K562 (cell line): ENCODE results near the gene NPEPPS.

ENCODE experiments used
- BRD4 ChIP-seq: fragments of 200-600 bp; sonication (generic); IDR thresholded peaks from 2 replicates; pipeline ENCODE4 v1.6.1; 2017; ENCODE audit warnings: inconsistent platforms
- CC2D1A ChIP-seq: fragments of 450-650 bp; IDR thresholded peaks from 2 replicates; pipeline ENCODE4 v1.6.1; 2017; ENCODE audit warnings: mild to moderate bottlenecking
- ETV1 ChIP-seq: fragments of 450-650 bp; conservative IDR thresholded peaks from 2 replicates; pipeline ENCODE4 v1.6.1; 2016; ENCODE audit warnings: missing genetic modification characterization, control low read depth, low read depth, missing compliant biosample characterization
- MAFG ChIP-seq: fragments of 450-650 bp; conservative IDR thresholded peaks from 2 replicates; pipeline ENCODE4 v1.6.1; 2016; ENCODE audit warnings: missing genetic modification characterization, missing compliant biosample characterization
- NFYB ChIP-seq: IDR thresholded peaks from 2 replicates; pipeline ENCODE4 v1.6.1; 2011; ENCODE audit warnings: mild to moderate bottlenecking, moderate library complexity; ENCODE audit not compliant: insufficient read length; ENCODE audit errors: extremely low read depth
- PHF20 ChIP-seq: fragments of 450-650 bp; IDR thresholded peaks from 2 replicates; pipeline ENCODE4 v1.6.1; 2018; ENCODE audit not compliant: partially characterized antibody
- PRMT5 ChIP-seq: sonication (generic); formaldehyde crosslinking; IDR thresholded peaks from 2 replicates; pipeline ENCODE4 v1.5.0; 2020; ENCODE audit warnings: missing genetic modification reagents
- RAD21 ChIP-seq, 2 experiments: fragments of 250-450 bp in 1 of 2; fragments of 450-650 bp in 1 of 2; sonication (Bioruptor Pico) in 1 of 2; formaldehyde crosslinking in 1 of 2; IDR thresholded peaks in 1 of 2; conservative IDR thresholded peaks in 1 of 2; 2 replicates each; pipeline versions ENCODE4 v1.4.0 to v1.8.0; 2020 to 2022; ENCODE audit warnings: mild to moderate bottlenecking in 2 of 2, moderate library complexity in 1 of 2
- RBM25 ChIP-seq: fragments of 200-400 bp; formaldehyde crosslinking; IDR thresholded peaks from 2 replicates; pipeline ENCODE4 v1.6.1; 2018; ENCODE audit warnings: low read length, low read depth, moderate library complexity; ENCODE audit not compliant: severe bottlenecking
- TAF1 ChIP-seq: IDR thresholded peaks from 2 replicates; pipeline ENCODE4 v1.6.1; 2011; ENCODE audit warnings: mild to moderate bottlenecking, low read length, moderate library complexity; ENCODE audit not compliant: insufficient read depth, control insufficient read depth, severe bottlenecking; ENCODE audit errors: extremely low read depth
- ZNF239 ChIP-seq: fragments of 250-450 bp; sonication (Bioruptor Pico); IDR thresholded peaks from 2 replicates; pipeline ENCODE4 v1.4.0; 2020; ENCODE audit warnings: mild to moderate bottlenecking
- TF ChIP-seq, protein P1 (sequence below): sonication (generic); formaldehyde crosslinking; IDR thresholded peaks from 2 replicates; pipeline ENCODE4 v1.8.0; 2023; ENCODE audit warnings: missing genetic modification reagents, mild to moderate bottlenecking, borderline replicate concordance
- TF ChIP-seq, protein P2 (sequence below), 3 experiments: IDR thresholded peaks in 2 of 3; conservative IDR thresholded peaks in 1 of 3; 2 replicates each; pipeline ENCODE4 v1.5.1; 2011 to 2012; ENCODE audit warnings: low read length in 3 of 3, mild to moderate bottlenecking in 3 of 3, control low read depth in 2 of 3, improper control_type of control experiment in 1 of 3, inconsistent platforms in 1 of 3, low read depth in 1 of 3, mixed read lengths in 1 of 3, moderate library complexity in 1 of 3; ENCODE audit not compliant: insufficient read depth in 2 of 3

DNA sequence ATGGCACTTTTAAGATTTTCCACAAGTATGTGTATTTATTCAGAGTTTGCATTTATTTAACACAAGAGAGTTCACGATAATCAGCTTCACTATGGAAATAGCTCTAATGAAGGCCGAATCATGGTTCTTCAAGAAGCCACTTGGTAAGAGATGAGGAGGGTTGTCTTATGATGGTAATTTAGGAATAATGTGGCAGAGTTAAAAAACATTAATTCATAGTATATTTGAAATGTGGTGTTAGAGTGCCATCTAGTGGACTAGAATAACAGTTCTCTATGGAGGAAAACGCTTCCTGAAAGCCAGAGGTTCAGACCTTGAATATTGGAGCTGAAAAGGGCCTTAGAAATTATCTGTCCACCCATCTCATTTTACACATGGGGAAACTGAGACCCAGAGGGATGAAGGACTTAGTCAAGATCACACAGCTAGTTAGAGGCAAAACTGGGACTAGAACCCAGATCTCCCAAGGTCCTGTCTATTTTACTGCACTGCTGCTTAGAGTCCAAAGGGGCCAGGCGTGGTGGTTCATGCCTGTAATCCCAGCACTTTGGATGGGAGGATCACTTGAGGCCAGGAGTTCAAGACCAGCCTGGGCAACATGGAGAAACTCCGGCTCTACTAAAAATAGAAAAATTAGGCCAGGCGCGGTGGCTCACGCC, 85.0 kb downstream of the NPEPPS start:
- TF ChIP-seq PRMT5 (CRISPR knock-in tag) (no peak), ETV1 (tag) (no peak), RBM25 (no peak), RAD21 (CRISPR knock-in tag; conservative IDR thresholded peaks at IDR 0.05 in 1 of 2, IDR thresholded peaks at IDR 0.05 in 1 of 2) (peak; percentile 67 to 81), PHF20 (no peak), ZNF239 (CRISPR knock-in tag) (no peak), TAF1 (no peak), NFYB (no peak), BRD4 (no peak), MAFG (tag) (no peak), CC2D1A (no peak)
- TF ChIP-seq, protein P1, sequence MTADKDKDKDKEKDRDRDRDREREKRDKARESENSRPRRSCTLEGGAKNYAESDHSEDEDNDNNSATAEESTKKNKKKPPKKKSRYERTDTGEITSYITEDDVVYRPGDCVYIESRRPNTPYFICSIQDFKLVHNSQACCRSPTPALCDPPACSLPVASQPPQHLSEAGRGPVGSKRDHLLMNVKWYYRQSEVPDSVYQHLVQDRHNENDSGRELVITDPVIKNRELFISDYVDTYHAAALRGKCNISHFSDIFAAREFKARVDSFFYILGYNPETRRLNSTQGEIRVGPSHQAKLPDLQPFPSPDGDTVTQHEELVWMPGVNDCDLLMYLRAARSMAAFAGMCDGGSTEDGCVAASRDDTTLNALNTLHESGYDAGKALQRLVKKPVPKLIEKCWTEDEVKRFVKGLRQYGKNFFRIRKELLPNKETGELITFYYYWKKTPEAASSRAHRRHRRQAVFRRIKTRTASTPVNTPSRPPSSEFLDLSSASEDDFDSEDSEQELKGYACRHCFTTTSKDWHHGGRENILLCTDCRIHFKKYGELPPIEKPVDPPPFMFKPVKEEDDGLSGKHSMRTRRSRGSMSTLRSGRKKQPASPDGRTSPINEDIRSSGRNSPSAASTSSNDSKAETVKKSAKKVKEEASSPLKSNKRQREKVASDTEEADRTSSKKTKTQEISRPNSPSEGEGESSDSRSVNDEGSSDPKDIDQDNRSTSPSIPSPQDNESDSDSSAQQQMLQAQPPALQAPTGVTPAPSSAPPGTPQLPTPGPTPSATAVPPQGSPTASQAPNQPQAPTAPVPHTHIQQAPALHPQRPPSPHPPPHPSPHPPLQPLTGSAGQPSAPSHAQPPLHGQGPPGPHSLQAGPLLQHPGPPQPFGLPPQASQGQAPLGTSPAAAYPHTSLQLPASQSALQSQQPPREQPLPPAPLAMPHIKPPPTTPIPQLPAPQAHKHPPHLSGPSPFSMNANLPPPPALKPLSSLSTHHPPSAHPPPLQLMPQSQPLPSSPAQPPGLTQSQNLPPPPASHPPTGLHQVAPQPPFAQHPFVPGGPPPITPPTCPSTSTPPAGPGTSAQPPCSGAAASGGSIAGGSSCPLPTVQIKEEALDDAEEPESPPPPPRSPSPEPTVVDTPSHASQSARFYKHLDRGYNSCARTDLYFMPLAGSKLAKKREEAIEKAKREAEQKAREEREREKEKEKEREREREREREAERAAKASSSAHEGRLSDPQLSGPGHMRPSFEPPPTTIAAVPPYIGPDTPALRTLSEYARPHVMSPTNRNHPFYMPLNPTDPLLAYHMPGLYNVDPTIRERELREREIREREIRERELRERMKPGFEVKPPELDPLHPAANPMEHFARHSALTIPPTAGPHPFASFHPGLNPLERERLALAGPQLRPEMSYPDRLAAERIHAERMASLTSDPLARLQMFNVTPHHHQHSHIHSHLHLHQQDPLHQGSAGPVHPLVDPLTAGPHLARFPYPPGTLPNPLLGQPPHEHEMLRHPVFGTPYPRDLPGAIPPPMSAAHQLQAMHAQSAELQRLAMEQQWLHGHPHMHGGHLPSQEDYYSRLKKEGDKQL = no peak
- TF ChIP-seq, protein P2, sequence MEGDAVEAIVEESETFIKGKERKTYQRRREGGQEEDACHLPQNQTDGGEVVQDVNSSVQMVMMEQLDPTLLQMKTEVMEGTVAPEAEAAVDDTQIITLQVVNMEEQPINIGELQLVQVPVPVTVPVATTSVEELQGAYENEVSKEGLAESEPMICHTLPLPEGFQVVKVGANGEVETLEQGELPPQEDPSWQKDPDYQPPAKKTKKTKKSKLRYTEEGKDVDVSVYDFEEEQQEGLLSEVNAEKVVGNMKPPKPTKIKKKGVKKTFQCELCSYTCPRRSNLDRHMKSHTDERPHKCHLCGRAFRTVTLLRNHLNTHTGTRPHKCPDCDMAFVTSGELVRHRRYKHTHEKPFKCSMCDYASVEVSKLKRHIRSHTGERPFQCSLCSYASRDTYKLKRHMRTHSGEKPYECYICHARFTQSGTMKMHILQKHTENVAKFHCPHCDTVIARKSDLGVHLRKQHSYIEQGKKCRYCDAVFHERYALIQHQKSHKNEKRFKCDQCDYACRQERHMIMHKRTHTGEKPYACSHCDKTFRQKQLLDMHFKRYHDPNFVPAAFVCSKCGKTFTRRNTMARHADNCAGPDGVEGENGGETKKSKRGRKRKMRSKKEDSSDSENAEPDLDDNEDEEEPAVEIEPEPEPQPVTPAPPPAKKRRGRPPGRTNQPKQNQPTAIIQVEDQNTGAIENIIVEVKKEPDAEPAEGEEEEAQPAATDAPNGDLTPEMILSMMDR (IDR thresholded peaks at IDR 0.05 in 2 of 3, conservative IDR thresholded peaks at IDR 0.05 in 1 of 3; ENCODE audit: insufficient read depth in 2 of 3, low read depth in 1 of 3, low read length in 3 of 3) = peak; percentile 35 to 79 (median 63); a peak in 5 of 6 replicates
